ENCODE measurements around the gene KCTD3.

KCTD3 gene

DNA sequence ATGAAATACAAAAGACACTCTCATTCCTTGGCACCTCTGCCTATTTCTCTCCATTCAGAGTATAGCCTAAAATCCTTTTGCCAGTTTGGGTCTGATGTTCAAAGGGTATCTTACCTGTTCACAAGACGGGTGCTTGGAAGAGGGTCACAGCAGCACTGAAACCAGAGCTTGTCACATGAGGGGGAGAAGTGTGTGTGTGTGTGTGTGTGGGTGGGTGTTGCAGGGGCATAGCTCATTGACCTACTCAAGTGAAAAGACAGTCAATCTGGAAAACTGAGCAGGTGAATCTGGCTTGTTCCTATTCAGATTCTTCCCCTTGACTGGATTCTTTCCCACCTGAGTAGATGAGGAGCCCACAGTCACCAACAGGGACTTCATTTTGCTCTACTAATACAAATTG lies 63.9 kb downstream of the KCTD3 start:
- TF ChIP-seq ZNF384 (IDR thresholded peaks at IDR 0.05) (no peak), SP1 (IDR thresholded peaks at IDR 0.05) (no peak), FOXA1 (IDR thresholded peaks at IDR 0.05) (no peak), TARDBP (IDR thresholded peaks at IDR 0.05) (no peak), SUZ12 (IDR thresholded peaks at IDR 0.05) (no peak), CTBP1 (IDR thresholded peaks at IDR 0.05; ENCODE audit: borderline replicate concordance) (no peak), FOXM1 (IDR thresholded peaks at IDR 0.05; ENCODE audit: borderline replicate concordance) (no peak), HDGF (IDR thresholded peaks at IDR 0.05; ENCODE audit: borderline replicate concordance) (no peak), ARNT (IDR thresholded peaks at IDR 0.05) (no peak), L3MBTL2 (conservative IDR thresholded peaks at IDR 0.05) (no peak), NFRKB (IDR thresholded peaks at IDR 0.05) (no peak), BHLHE40 (IDR thresholded peaks at IDR 0.05; ENCODE audit: borderline replicate concordance) (no peak)
- ChIA-PET CTCF (no interaction called here), POLR2A (no interaction called here)
- DNase-seq (ENCODE audit: extremely low spot score): no peak

DNA sequence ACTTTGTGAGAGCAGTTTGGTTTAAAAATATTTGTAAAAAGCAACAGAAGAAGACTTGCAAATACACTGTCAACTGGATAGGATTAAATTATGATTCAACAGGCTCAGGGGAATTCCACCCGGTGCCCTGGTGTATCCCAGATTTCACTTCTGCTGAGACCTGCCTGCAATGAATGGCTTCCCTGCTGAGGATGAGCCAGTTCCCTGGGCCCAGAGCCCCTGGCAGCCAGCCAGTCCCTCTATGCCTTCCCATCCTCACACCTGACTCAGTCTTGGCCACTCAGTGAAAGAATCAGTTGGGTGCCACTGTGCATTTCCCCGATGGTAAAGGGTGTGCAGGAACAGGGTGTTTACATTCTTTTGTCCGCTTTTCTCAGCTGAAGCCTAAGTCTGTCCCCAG lies 64.4 kb downstream of the KCTD3 start:
- ChIA-PET POLR2A (no interaction called here), CTCF (no interaction called here)
- TF ChIP-seq, protein P1, sequence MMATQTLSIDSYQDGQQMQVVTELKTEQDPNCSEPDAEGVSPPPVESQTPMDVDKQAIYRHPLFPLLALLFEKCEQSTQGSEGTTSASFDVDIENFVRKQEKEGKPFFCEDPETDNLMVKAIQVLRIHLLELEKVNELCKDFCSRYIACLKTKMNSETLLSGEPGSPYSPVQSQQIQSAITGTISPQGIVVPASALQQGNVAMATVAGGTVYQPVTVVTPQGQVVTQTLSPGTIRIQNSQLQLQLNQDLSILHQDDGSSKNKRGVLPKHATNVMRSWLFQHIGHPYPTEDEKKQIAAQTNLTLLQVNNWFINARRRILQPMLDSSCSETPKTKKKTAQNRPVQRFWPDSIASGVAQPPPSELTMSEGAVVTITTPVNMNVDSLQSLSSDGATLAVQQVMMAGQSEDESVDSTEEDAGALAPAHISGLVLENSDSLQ (IDR thresholded peaks at IDR 0.05): no peak
- TF ChIP-seq CTBP1 (IDR thresholded peaks at IDR 0.05; ENCODE audit: borderline replicate concordance): no peak
- TF ChIP-seq TARDBP (IDR thresholded peaks at IDR 0.05): no peak
- TF ChIP-seq ARNT (IDR thresholded peaks at IDR 0.05): no peak
- TF ChIP-seq ZNF384 (IDR thresholded peaks at IDR 0.05): no peak
- no peak for TF ChIP-seq FOXK2 (IDR thresholded peaks at IDR 0.05)
- no peak for TF ChIP-seq SP1 (IDR thresholded peaks at IDR 0.05)
- TF ChIP-seq FOXA1 (IDR thresholded peaks at IDR 0.05): no peak
- no peak for TF ChIP-seq LEF1 (IDR thresholded peaks at IDR 0.05; ENCODE audit: borderline replicate concordance)
- TF ChIP-seq NFRKB (IDR thresholded peaks at IDR 0.05): no peak
- TF ChIP-seq ELF4 (IDR thresholded peaks at IDR 0.05): no peak
- TF ChIP-seq SUZ12 (IDR thresholded peaks at IDR 0.05): no peak
- no peak for TF ChIP-seq FOXM1 (IDR thresholded peaks at IDR 0.05; ENCODE audit: borderline replicate concordance)
- TF ChIP-seq HDGF (IDR thresholded peaks at IDR 0.05; ENCODE audit: borderline replicate concordance): no peak
- no peak for DNase-seq (ENCODE audit: extremely low spot score)

DNA sequence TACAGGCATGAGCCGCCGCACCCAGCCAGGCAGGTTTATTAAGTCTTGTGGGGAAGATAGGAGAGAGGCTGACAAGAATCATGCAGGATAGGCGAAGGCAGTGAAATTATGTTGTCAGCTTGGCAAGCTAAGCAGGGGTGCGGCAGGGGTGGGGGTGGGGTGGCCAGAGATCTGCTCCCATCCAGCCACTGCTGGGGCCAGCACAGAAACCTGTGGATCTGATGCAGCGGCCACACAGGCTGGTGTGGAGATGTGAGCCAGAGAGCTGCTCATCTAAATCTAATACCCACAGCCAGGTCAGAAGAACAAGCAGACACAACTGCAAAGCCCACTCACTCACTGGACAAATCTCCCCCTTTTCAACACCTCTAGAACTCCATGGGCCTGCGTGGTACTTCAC lies 68.7 kb downstream of the KCTD3 start:
- CTCF ChIA-PET: no interaction called here
- DNase-seq (ENCODE audit: extremely low spot score): no peak
- TF ChIP-seq HDGF (IDR thresholded peaks at IDR 0.05; ENCODE audit: borderline replicate concordance): no peak
- TF ChIP-seq ARNT (IDR thresholded peaks at IDR 0.05): no peak
- no peak for TF ChIP-seq BHLHE40 (IDR thresholded peaks at IDR 0.05; ENCODE audit: borderline replicate concordance)
- TF ChIP-seq FOXM1 (IDR thresholded peaks at IDR 0.05; ENCODE audit: borderline replicate concordance): no peak
- no peak for TF ChIP-seq FOXA1 (IDR thresholded peaks at IDR 0.05)
- TF ChIP-seq NFRKB (IDR thresholded peaks at IDR 0.05): no peak
- TF ChIP-seq, protein P1 (IDR thresholded peaks at IDR 0.05): no peak
- no peak for TF ChIP-seq CTBP1 (IDR thresholded peaks at IDR 0.05; ENCODE audit: borderline replicate concordance)
- TF ChIP-seq ZNF384 (IDR thresholded peaks at IDR 0.05): no peak
- TF ChIP-seq SUZ12 (IDR thresholded peaks at IDR 0.05): no peak
- no peak for TF ChIP-seq ELF4 (IDR thresholded peaks at IDR 0.05)
- no peak for TF ChIP-seq FOXK2 (IDR thresholded peaks at IDR 0.05)
- TF ChIP-seq L3MBTL2 (conservative IDR thresholded peaks at IDR 0.05): no peak
- no peak for TF ChIP-seq LEF1 (IDR thresholded peaks at IDR 0.05; ENCODE audit: borderline replicate concordance)
- TF ChIP-seq SP1 (IDR thresholded peaks at IDR 0.05): no peak
- no peak for TF ChIP-seq TARDBP (IDR thresholded peaks at IDR 0.05)
- POLR2A ChIA-PET: no interaction called here

DNA sequence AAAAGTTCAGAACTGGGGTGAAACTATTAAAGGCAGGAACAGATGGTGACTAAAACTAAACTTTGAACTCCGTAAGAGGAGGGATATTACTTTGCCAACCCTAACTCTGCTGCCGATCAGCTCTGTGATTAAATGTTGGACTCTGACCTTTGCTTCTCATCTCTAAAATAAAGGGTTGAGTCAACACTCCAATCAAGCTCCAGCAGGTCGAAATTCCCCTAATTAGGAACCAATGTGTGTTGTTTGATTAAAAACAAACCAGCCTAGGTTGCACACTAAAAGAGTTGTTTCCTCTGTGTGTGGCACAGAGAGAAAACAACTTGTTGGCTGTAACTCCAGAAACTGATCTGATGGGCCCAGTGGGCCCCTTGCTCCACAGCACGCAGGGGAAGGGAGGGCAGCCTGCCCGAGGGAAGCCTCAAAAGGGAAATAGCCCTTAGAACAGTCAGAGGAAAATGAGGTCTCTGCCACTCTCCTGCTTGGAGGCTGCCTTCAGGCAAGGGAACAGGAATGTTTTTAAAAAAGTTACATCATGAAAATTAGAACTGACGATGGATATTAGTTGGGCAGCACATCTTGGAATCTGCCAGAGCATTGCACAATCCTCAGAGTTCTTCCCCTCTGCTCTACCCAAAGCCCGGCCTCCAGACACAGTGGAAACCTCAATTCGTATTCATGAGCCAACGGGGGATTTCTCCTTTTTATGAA lies 69.3 kb downstream of the KCTD3 start:
- ChIA-PET CTCF (no interaction called here), POLR2A (no interaction called here)
- no peak for DNase-seq (ENCODE audit: extremely low spot score)
- no peak for TF ChIP-seq CTBP1 (IDR thresholded peaks at IDR 0.05; ENCODE audit: borderline replicate concordance)
- no peak for TF ChIP-seq LEF1 (IDR thresholded peaks at IDR 0.05; ENCODE audit: borderline replicate concordance)
- no peak for TF ChIP-seq L3MBTL2 (conservative IDR thresholded peaks at IDR 0.05)
- TF ChIP-seq SUZ12 (IDR thresholded peaks at IDR 0.05): no peak
- TF ChIP-seq BHLHE40 (IDR thresholded peaks at IDR 0.05; ENCODE audit: borderline replicate concordance): no peak
- no peak for TF ChIP-seq TARDBP (IDR thresholded peaks at IDR 0.05)
- no peak for TF ChIP-seq ELF4 (IDR thresholded peaks at IDR 0.05)
- no peak for TF ChIP-seq ARNT (IDR thresholded peaks at IDR 0.05)
- TF ChIP-seq, protein P1 (IDR thresholded peaks at IDR 0.05): no peak
- no peak for TF ChIP-seq SP1 (IDR thresholded peaks at IDR 0.05)
- TF ChIP-seq FOXM1 (IDR thresholded peaks at IDR 0.05; ENCODE audit: borderline replicate concordance): no peak
- no peak for TF ChIP-seq HDGF (IDR thresholded peaks at IDR 0.05; ENCODE audit: borderline replicate concordance)
- TF ChIP-seq FOXA1 (IDR thresholded peaks at IDR 0.05): no peak
- no peak for TF ChIP-seq NFRKB (IDR thresholded peaks at IDR 0.05)
- no peak for TF ChIP-seq FOXK2 (IDR thresholded peaks at IDR 0.05)

DNA sequence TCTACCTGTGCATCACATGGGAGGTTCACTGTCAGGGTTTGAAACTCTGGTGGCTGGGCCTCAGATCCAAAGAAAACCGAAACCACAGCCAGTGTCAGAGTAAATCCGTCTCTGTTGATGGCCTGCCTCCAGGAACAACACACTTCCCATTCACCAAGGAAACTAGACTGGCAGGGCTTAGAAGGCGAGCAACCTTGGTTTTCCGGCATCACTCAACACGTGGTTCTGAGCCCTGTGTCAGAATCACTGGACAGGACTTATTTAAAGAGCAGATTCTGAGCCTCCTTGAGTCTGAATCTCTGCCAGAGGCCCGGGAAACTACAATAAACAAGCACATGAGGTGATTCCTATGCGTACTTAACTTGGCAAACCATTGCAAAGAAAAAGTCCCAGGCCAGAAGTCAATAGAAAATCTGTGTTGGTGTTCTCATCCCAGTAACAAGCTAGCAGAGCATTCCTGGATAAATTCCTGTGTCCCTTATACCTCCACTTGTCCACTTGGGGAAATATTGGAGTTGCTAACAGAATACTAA lies 70.0 kb downstream of the KCTD3 start:
- no peak for DNase-seq (ENCODE audit: extremely low spot score)
- CTCF ChIA-PET: no interaction called here
- TF ChIP-seq FOXM1 (IDR thresholded peaks at IDR 0.05; ENCODE audit: borderline replicate concordance): no peak
- no peak for TF ChIP-seq ZNF384 (IDR thresholded peaks at IDR 0.05)
- no peak for TF ChIP-seq HDGF (IDR thresholded peaks at IDR 0.05; ENCODE audit: borderline replicate concordance)
- TF ChIP-seq NFRKB (IDR thresholded peaks at IDR 0.05): no peak
- TF ChIP-seq LEF1 (IDR thresholded peaks at IDR 0.05; ENCODE audit: borderline replicate concordance): no peak
- no peak for TF ChIP-seq L3MBTL2 (conservative IDR thresholded peaks at IDR 0.05)
- no peak for TF ChIP-seq BHLHE40 (IDR thresholded peaks at IDR 0.05; ENCODE audit: borderline replicate concordance)
- no peak for TF ChIP-seq FOXK2 (IDR thresholded peaks at IDR 0.05)
- no peak for TF ChIP-seq ELF4 (IDR thresholded peaks at IDR 0.05)
- no peak for TF ChIP-seq ARNT (IDR thresholded peaks at IDR 0.05)
- no peak for TF ChIP-seq SP1 (IDR thresholded peaks at IDR 0.05)
- TF ChIP-seq CTBP1 (IDR thresholded peaks at IDR 0.05; ENCODE audit: borderline replicate concordance): no peak
- TF ChIP-seq TARDBP (IDR thresholded peaks at IDR 0.05): no peak
- no peak for TF ChIP-seq SUZ12 (IDR thresholded peaks at IDR 0.05)
- TF ChIP-seq FOXA1 (IDR thresholded peaks at IDR 0.05): no peak
- TF ChIP-seq, protein P1 (IDR thresholded peaks at IDR 0.05): no peak
- POLR2A ChIA-PET: no interaction called here
